DND-41 (cell line): Measurements from ENCODE around the gene CACTIN.

Experiments used
- ATAC-seq: fragments of 200-7000 bp; cut with Tn5 transposase; 3 replicates; pipeline ENCODE4 v1.9.1; 2021; ENCODE audit warnings: low read depth; ENCODE audit not compliant: insufficient read depth
- DNase-seq: peaks from one replicate; pipeline ENCODE4 v3.0.0-alpha.2; 2020
- H2AFZ ChIP-seq: 2 replicates; pipeline ENCODE4 v1.6.0; 2012; ENCODE audit warnings: low read depth, low read length
- H3K27ac ChIP-seq: 2 replicates; pipeline ENCODE4 v1.5.1; 2012; ENCODE audit warnings: low read length, inconsistent platforms
- H3K27me3 ChIP-seq: fragments of 200-600 bp; sonication (generic); 2 replicates; pipeline ENCODE4 v1.6.0; 2012; ENCODE audit warnings: low read length, mild to moderate bottlenecking, inconsistent platforms; ENCODE audit not compliant: insufficient read depth, poor library complexity
- H3K36me3 ChIP-seq: 2 replicates; pipeline ENCODE4 v1.5.1; 2012; ENCODE audit warnings: low read length, inconsistent platforms; ENCODE audit not compliant: insufficient read depth
- H3K4me1 ChIP-seq: 2 replicates; pipeline ENCODE4 v1.5.1; 2012; ENCODE audit warnings: mild to moderate bottlenecking, low read length; ENCODE audit not compliant: insufficient read depth
- H3K4me2 ChIP-seq: 2 replicates; pipeline ENCODE4 v1.6.0; 2012; ENCODE audit warnings: mild to moderate bottlenecking, moderate library complexity, low read length, inconsistent platforms; ENCODE audit not compliant: insufficient read depth
- H3K4me3 ChIP-seq, 2 experiments: fragments of 200-600 bp in 1 of 2; shearing (Covaris generic) in 1 of 2; 2 replicates each; pipeline ENCODE4 v1.5.1; 2012 to 2016; ENCODE audit warnings: inconsistent platforms in 2 of 2, low read length in 2 of 2, mild to moderate bottlenecking in 2 of 2, low read depth in 1 of 2, moderate library complexity in 1 of 2
- H3K79me2 ChIP-seq: 2 replicates; pipeline ENCODE4 v1.6.0; 2012; ENCODE audit warnings: low read length, inconsistent platforms; ENCODE audit not compliant: insufficient read depth
- H3K9ac ChIP-seq: 2 replicates; pipeline ENCODE4 v1.6.0; 2012; ENCODE audit warnings: low read depth, mild to moderate bottlenecking, inconsistent platforms, low read length, moderate library complexity
- H3K9me3 ChIP-seq: 2 replicates; pipeline ENCODE4 v1.5.1; 2012; ENCODE audit warnings: low read length, moderate library complexity, mild to moderate bottlenecking, inconsistent platforms; ENCODE audit not compliant: insufficient read depth, severe bottlenecking
- H4K20me1 ChIP-seq: 2 replicates; pipeline ENCODE4 v1.6.0; 2012; ENCODE audit warnings: low read length; ENCODE audit not compliant: insufficient read depth
- CTCF ChIP-seq: IDR thresholded peaks from 2 replicates; pipeline ENCODE4 v1.5.1; 2012; ENCODE audit warnings: borderline replicate concordance, low read length, moderate library complexity, mild to moderate bottlenecking; ENCODE audit not compliant: poor library complexity, severe bottlenecking; ENCODE audit errors: extremely low read depth
- EZH2 ChIP-seq: IDR thresholded peaks from 3 replicates; pipeline ENCODE4 v1.6.1; 2012; ENCODE audit warnings: borderline replicate concordance, low read depth, mild to moderate bottlenecking, moderate library complexity, low read length, inconsistent platforms; ENCODE audit not compliant: severe bottlenecking

CACTIN gene

GRCh38 chr19:3638208-3639193, 11.9 kb upstream of the CACTIN start:
- Histone ChIP-seq H3K9ac (no peak overlapping the region), H3K36me3 (peaks cover 41% of the 10 kb centered on the region), H3K4me1 (no peaks in the 10 kb centered on the region), H3K9me3 (no peaks in the 10 kb centered on the region), H4K20me1 (peaks cover 3% of the 10 kb centered on the region; the same call in 1 of the 2 replicates), H2AFZ (no peak overlapping the region), H3K27me3 (no peaks in the 10 kb centered on the region), H3K4me3 (no peak overlapping the region), H3K4me2 (no peak overlapping the region), H3K27ac (no peak overlapping the region), H3K79me2 (no peaks in the 10 kb centered on the region)
- DNase-seq (no peak), ATAC-seq (no peak)
- TF ChIP-seq CTCF (no peak), EZH2 (no peak)

GRCh38 chr19:3637621-3638020, 11.0 kb upstream of the CACTIN start:
- H3K79me2 ChIP-seq = no peaks in the 10 kb centered on the region
- H3K27ac ChIP-seq = no peak overlapping the region
- H3K9me3 ChIP-seq = no peaks in the 10 kb centered on the region
- ATAC-seq (no peak), DNase-seq (no peak)
- H3K4me1 ChIP-seq = no peaks in the 10 kb centered on the region
- no peaks in the 10 kb centered on the region for H3K27me3 ChIP-seq
- H2AFZ ChIP-seq = no peak overlapping the region
- TF ChIP-seq EZH2 = no peak
- no peak overlapping the region for H3K9ac ChIP-seq
- no peak overlapping the region for H3K4me2 ChIP-seq
- no peak overlapping the region for H3K4me3 ChIP-seq
- peaks cover 3% of the 10 kb centered on the region; the same call in 1 of the 2 replicates for H4K20me1 ChIP-seq
- H3K36me3 ChIP-seq = peaks cover 39% of the 10 kb centered on the region

- peaks cover 38% of the 10 kb centered on the region for H3K36me3 ChIP-seq
- ATAC-seq = no peak
- DNase-seq = no peak
- no peaks in the 10 kb centered on the region for H3K79me2 ChIP-seq
- H3K9ac ChIP-seq = no peak overlapping the region
- H3K27ac ChIP-seq = no peak overlapping the region
- no peak overlapping the region for H3K4me2 ChIP-seq
- no peaks in the 10 kb centered on the region for H3K4me1 ChIP-seq
- peaks cover 3% of the 10 kb centered on the region; the same call in 1 of the 2 replicates for H4K20me1 ChIP-seq
- no peak overlapping the region for H3K4me3 ChIP-seq
- H3K9me3 ChIP-seq = no peaks in the 10 kb centered on the region
- H3K27me3 ChIP-seq = no peaks in the 10 kb centered on the region
- no peak for TF ChIP-seq CTCF
- TF ChIP-seq EZH2 = no peak
- H2AFZ ChIP-seq = no peak overlapping the region
Observed at GRCh38 chr19:3636962-3637361, 10.4 kb upstream of the CACTIN start.

- Histone ChIP-seq H3K27me3 (no peaks in the 10 kb centered on the region), H2AFZ (no peak overlapping the region), H3K79me2 (no peaks in the 10 kb centered on the region), H4K20me1 (peaks cover 3% of the 10 kb centered on the region; the same call in 1 of the 2 replicates), H3K4me1 (no peaks in the 10 kb centered on the region), H3K27ac (no peak overlapping the region), H3K9ac (no peak overlapping the region), H3K4me3 (no peak overlapping the region), H3K36me3 (peaks cover 38% of the 10 kb centered on the region), H3K9me3 (no peaks in the 10 kb centered on the region), H3K4me2 (no peak overlapping the region)
- ATAC-seq (no peak), DNase-seq (no peak)
- no peak for TF ChIP-seq EZH2
- no peak for TF ChIP-seq CTCF
Observed at GRCh38 chr19:3636506-3636905, 9.9 kb upstream of the CACTIN start.
